Ascending aorta (tissue), 2 donors: Measurements from ENCODE around the gene NEGR1. TPM values are rescaled to one million over a fixed set of nuclear protein-coding genes. Genes with fewer than 3 reads are reported as not detected.

Experiments used
- DNase-seq, 2 donors: peaks; one replicate each; pipeline ENCODE4 v3.0.0-alpha.2; 2019; ENCODE audit warnings: low spot score in 2 of 2
- H3K27ac ChIP-seq, 2 donors: fragments of 200-600 bp; sonication (generic); one replicate each; pipeline ENCODE4 v1.5.1; 2016 to 2017; ENCODE audit warnings: mild to moderate bottlenecking in 1 of 2
- H3K27me3 ChIP-seq: fragments of 200-600 bp; sonication (generic); one replicate; pipeline ENCODE4 v1.5.1; 2017
- H3K36me3 ChIP-seq, 2 donors: fragments of 200-600 bp; sonication (generic); one replicate each; pipeline ENCODE4 v1.5.1; 2016
- H3K4me1 ChIP-seq, 2 donors: fragments of 200-600 bp; sonication (generic); one replicate each; pipeline ENCODE4 v1.5.1; 2016 to 2017; ENCODE audit warnings: mild to moderate bottlenecking in 1 of 2
- H3K4me3 ChIP-seq, 2 donors: fragments of 200-600 bp; sonication (generic); one replicate each; pipeline ENCODE4 v1.5.1; 2016 to 2017; ENCODE audit warnings: mild to moderate bottlenecking in 1 of 2
- H3K9me3 ChIP-seq, 2 donors: fragments of 200-600 bp; sonication (generic); one replicate each; pipeline ENCODE4 v1.5.1; 2016
- CTCF ChIP-seq, 3 experiments: fragments of 200-600 bp in 2 of 3; fragments of 450-650 bp in 1 of 3; sonication (generic) in 2 of 3; IDR thresholded peaks; one replicate each; pipeline ENCODE4 v1.5.1; 2016 to 2019; ENCODE audit warnings: antibody characterized with exemption in 3 of 3, mild to moderate bottlenecking in 1 of 3, moderate library complexity in 1 of 3
- intact Hi-C: fragments of 100-400 bp; cut with DNase I; formaldehyde crosslinking; loops from one replicate; pipeline ENCODE4 v1.15.1; 2023
- total RNA-seq: library from RNA; depleted of rRNA; stranded (reverse); fragments of >200 nt; gene quantifications from one replicate; pipeline ENCODE4 v1.1.0, GENCODE V29; 2016

Gene NEGR1
- total RNA-seq, 1 donor from 2014 or later: 42.8 TPM

- Histone ChIP-seq H3K27me3 (no peaks in the 10 kb centered on the region), H3K9me3 (no peaks in the 10 kb centered on the region), H3K27ac (no peak overlapping the region), H3K4me1 (no peaks in the 10 kb centered on the region), H3K4me3 (no peak overlapping the region), H3K36me3 (no peaks in the 10 kb centered on the region)
- intact Hi-C loops: no loop called here
- no peak for DNase-seq
- TF ChIP-seq CTCF (IDR thresholded peaks at IDR 0.05): no peak
Observed at GRCh38 chr1:71502006-71502405, 780.3 kb downstream of the NEGR1 start.

GRCh38 chr1:71498542-71498941, 783.8 kb downstream of the NEGR1 start:
- H3K36me3 ChIP-seq: no peaks in the 10 kb centered on the region
- intact Hi-C loops: no loop called here
- no peak overlapping the region for H3K4me3 ChIP-seq
- no peak for DNase-seq
- no peaks in the 10 kb centered on the region for H3K27me3 ChIP-seq
- H3K4me1 ChIP-seq: no peaks in the 10 kb centered on the region
- H3K9me3 ChIP-seq: no peaks in the 10 kb centered on the region
- H3K27ac ChIP-seq: no peak overlapping the region
- no peak for TF ChIP-seq CTCF (IDR thresholded peaks at IDR 0.05)

- Histone ChIP-seq H3K4me1 (no peaks in the 10 kb centered on the region), H3K4me3 (no peak overlapping the region), H3K27ac (no peak overlapping the region), H3K9me3 (no peaks in the 10 kb centered on the region), H3K27me3 (no peaks in the 10 kb centered on the region), H3K36me3 (no peaks in the 10 kb centered on the region)
- no peak for TF ChIP-seq CTCF (IDR thresholded peaks at IDR 0.05)
- DNase-seq: no peak
- intact Hi-C loops: no loop called here
Observed at GRCh38 chr1:71494163-71494562, 788.2 kb downstream of the NEGR1 start.

- Histone ChIP-seq H3K27ac (no peak overlapping the region), H3K9me3 (no peaks in the 10 kb centered on the region), H3K4me3 (peak overlapping the region in 1 of 2 donors; percentile 14), H3K4me1 (no peaks in the 10 kb centered on the region), H3K27me3 (no peaks in the 10 kb centered on the region), H3K36me3 (no peaks in the 10 kb centered on the region)
- no peak for TF ChIP-seq CTCF (IDR thresholded peaks at IDR 0.05)
- intact Hi-C loops: no loop called here
- DNase-seq: no peak
Observed at GRCh38 chr1:71492298-71493041, 789.9 kb downstream of the NEGR1 start.

- no peak overlapping the region for H3K27ac ChIP-seq
- no peak overlapping the region for H3K4me3 ChIP-seq
- H3K36me3 ChIP-seq: no peaks in the 10 kb centered on the region
- TF ChIP-seq CTCF (IDR thresholded peaks at IDR 0.05): no peak
- intact Hi-C loops: no loop called here
- no peak for DNase-seq
- H3K27me3 ChIP-seq: no peaks in the 10 kb centered on the region
- no peaks in the 10 kb centered on the region for H3K4me1 ChIP-seq
- H3K9me3 ChIP-seq: no peaks in the 10 kb centered on the region
Observed at GRCh38 chr1:71490432-71490831, 791.9 kb downstream of the NEGR1 start.
